Measurements from ENCODE around the gene SHROOM3.

Gene SHROOM3

DNA sequence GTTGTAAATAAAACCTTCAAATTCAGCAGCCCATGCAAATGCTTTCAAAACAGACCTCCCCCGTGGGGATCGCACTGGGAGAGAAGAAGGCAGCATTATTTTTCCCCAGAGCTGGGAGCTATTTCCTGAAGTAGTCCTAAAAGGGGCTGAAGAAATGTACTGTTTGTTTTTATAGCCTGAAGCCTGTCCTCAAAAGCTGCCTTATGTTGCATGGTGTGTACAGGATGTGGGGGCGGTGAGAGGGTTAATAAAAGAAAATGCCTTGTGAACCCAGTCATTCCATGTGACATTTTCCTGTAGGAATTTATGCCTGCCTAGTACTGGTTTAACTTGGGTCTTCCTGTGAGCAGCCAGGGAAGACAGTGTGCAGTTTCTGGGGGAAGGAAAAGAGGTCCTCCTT, 318.8 kb downstream of the SHROOM3 start:
- Mint-ChIP-seq H3K9me3 (peaks cover 8% of the 10 kb centered on the region), H3K27me3 (peaks cover 21% of the 10 kb centered on the region), H3K4me1 (peaks cover 2% of the 10 kb centered on the region), H3K27ac (no peak overlapping the region), H3K4me3 (no peak overlapping the region), H3K36me3 (no peaks in the 10 kb centered on the region)

DNA sequence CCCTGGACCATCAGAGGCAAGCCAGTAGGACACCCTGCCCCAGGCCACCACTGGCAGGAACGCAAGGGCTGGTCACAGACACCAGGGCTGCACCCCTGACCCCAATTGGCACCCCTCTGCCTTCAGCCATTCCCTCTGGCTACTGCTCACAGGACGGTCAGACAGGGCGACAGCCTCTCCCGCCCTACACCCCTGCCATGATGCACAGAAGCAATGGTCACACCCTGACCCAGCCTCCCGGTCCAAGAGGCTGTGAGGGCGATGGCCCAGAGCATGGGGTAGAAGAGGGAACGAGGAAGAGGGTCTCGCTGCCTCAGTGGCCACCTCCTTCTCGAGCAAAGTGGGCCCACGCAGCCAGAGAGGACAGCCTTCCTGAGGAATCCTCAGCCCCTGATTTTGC, 319.4 kb downstream of the SHROOM3 start:
- Mint-ChIP-seq H3K27ac (no peak overlapping the region), H3K36me3 (no peaks in the 10 kb centered on the region), H3K27me3 (peaks cover 17% of the 10 kb centered on the region), H3K4me1 (no peaks in the 10 kb centered on the region), H3K4me3 (no peak overlapping the region), H3K9me3 (peaks cover 8% of the 10 kb centered on the region)

GRCh38 chr4:76755756-76756155, 320.7 kb downstream of the SHROOM3 start:
- Mint-ChIP-seq H3K27ac (no peak overlapping the region), H3K27me3 (peaks cover 11% of the 10 kb centered on the region)

GRCh38 chr4:76756416-76756815, 321.4 kb downstream of the SHROOM3 start:
- peaks cover 10% of the 10 kb centered on the region for H3K27me3 Mint-ChIP-seq
- no peak overlapping the region for H3K27ac Mint-ChIP-seq
- no peak overlapping the region for H3K4me3 Mint-ChIP-seq
- no peaks in the 10 kb centered on the region for H3K4me1 Mint-ChIP-seq
- peaks cover 7% of the 10 kb centered on the region for H3K9me3 Mint-ChIP-seq
- H3K36me3 Mint-ChIP-seq, result no peaks in the 10 kb centered on the region

More at GRCh38 chr4:76755756-76756155, 320.7 kb downstream of the SHROOM3 start:
- H3K36me3 Mint-ChIP-seq, result no peaks in the 10 kb centered on the region
- H3K9me3 Mint-ChIP-seq, result peaks cover 8% of the 10 kb centered on the region
- H3K4me1 Mint-ChIP-seq, result no peaks in the 10 kb centered on the region
- no peak overlapping the region for H3K4me3 Mint-ChIP-seq

DNA sequence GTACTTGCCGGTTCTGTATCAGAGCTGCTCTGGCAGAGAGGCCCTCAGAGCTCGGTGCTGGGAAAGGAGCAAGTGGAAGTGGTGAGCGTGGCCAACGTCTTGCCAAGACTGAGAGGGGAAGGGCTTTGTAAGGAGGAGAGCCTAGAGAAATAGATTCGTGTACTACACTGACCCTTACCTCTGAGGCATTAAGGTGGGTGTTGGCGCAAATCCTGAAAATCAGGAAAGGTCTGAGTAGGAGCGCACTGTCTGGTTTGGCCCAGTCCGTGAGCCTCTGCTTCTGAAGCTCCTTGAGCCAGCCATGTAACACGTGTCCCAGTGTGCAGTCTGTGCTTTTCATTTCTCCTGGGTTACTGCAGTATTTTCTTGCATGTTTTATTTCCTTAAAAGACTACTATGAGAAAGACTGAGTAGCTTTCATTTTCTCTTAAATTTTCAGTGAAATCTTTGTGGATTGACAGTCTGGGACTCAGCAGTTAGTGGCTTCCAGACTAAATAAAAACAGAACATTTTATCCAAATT, 322.4 kb downstream of the SHROOM3 start:
- Mint-ChIP-seq H3K27me3 (peaks cover 3% of the 10 kb centered on the region), H3K4me1 (no peaks in the 10 kb centered on the region), H3K36me3 (no peaks in the 10 kb centered on the region), H3K4me3 (no peak overlapping the region), H3K9me3 (no peaks in the 10 kb centered on the region), H3K27ac (no peak overlapping the region)

DNA sequence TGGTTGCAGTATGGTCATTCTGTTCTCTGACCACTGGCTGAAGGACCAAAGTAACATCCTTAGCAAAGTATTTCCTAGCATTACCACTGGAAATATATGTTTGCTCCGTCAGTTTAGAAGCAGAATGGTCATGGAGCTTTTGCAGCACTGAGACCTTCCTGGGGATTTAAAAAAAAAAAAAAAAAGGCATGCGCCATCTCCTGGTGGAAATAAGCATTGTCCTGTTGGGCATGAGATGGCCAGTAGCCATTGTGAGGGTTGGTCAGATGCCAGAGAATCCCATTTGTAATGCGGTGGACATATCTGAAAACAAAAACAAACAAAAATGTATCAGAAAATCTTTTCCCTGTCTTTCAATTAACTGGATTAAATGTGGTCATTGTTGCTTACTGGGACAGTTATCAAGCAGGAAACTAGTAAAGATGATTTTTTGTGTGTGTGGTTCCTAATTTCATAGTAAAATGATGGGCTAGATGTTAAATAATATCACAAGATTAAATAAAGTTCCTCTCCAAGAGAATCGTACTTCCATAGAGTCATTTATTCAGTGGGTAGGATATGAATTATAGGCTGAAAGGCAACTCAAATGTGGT, 323.4 kb downstream of the SHROOM3 start:
- H3K4me1 Mint-ChIP-seq, result no peaks in the 10 kb centered on the region
- H3K36me3 Mint-ChIP-seq, result no peaks in the 10 kb centered on the region
- H3K9me3 Mint-ChIP-seq, result no peaks in the 10 kb centered on the region
- H3K27me3 Mint-ChIP-seq, result no peaks in the 10 kb centered on the region
- no peak overlapping the region for H3K4me3 Mint-ChIP-seq
- no peak overlapping the region for H3K27ac Mint-ChIP-seq

- Mint-ChIP-seq H3K36me3 (no peaks in the 10 kb centered on the region), H3K4me3 (no peak overlapping the region), H3K27me3 (no peaks in the 10 kb centered on the region)
These were observed 324.0 kb downstream of the SHROOM3 start for GRCh38 chr4:76758996-76759395.

DNA sequence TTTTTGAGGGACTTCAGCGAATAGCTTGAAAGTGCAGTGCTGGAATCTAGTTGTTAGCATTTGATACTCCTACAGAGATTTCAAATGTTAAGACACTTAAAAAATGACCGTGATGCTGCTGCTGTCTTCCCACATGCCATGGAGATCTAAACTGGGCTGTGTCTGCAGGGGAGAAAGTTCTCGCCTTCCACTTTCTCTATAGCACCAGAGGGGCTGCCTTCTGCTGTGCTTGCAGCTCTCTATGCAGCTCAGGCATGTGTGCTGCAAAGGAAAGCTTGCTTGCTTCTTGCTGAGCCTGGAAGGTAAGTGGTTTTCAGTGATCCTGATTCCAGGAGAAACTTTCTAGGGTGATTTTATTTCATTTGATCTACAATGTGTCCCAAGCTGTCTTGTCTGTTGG, 325.2 kb downstream of the SHROOM3 start:
- H3K27me3 Mint-ChIP-seq, result no peaks in the 10 kb centered on the region
- H3K27ac Mint-ChIP-seq, result no peak overlapping the region
- no peaks in the 10 kb centered on the region for H3K36me3 Mint-ChIP-seq
- H3K4me1 Mint-ChIP-seq, result no peaks in the 10 kb centered on the region
- no peak overlapping the region for H3K4me3 Mint-ChIP-seq
- no peaks in the 10 kb centered on the region for H3K9me3 Mint-ChIP-seq

More at GRCh38 chr4:76758996-76759395, 324.0 kb downstream of the SHROOM3 start:
- H3K27ac Mint-ChIP-seq, result no peak overlapping the region
- H3K4me1 Mint-ChIP-seq, result no peaks in the 10 kb centered on the region
- no peaks in the 10 kb centered on the region for H3K9me3 Mint-ChIP-seq

GRCh38 chr4:76762137-76763130, 327.4 kb downstream of the SHROOM3 start:
- no peaks in the 10 kb centered on the region for H3K27me3 Mint-ChIP-seq
- H3K4me1 Mint-ChIP-seq, result no peaks in the 10 kb centered on the region

GRCh38 chr4:76764251-76764650, 329.2 kb downstream of the SHROOM3 start:
- Mint-ChIP-seq H3K36me3 (no peaks in the 10 kb centered on the region), H3K4me1 (no peaks in the 10 kb centered on the region), H3K27me3 (no peaks in the 10 kb centered on the region), H3K9me3 (no peaks in the 10 kb centered on the region), H3K27ac (no peak overlapping the region), H3K4me3 (no peak overlapping the region)

More at GRCh38 chr4:76762137-76763130, 327.4 kb downstream of the SHROOM3 start:
- Mint-ChIP-seq H3K4me3 (no peak overlapping the region), H3K9me3 (no peaks in the 10 kb centered on the region), H3K36me3 (no peaks in the 10 kb centered on the region), H3K27ac (no peak overlapping the region)

DNA sequence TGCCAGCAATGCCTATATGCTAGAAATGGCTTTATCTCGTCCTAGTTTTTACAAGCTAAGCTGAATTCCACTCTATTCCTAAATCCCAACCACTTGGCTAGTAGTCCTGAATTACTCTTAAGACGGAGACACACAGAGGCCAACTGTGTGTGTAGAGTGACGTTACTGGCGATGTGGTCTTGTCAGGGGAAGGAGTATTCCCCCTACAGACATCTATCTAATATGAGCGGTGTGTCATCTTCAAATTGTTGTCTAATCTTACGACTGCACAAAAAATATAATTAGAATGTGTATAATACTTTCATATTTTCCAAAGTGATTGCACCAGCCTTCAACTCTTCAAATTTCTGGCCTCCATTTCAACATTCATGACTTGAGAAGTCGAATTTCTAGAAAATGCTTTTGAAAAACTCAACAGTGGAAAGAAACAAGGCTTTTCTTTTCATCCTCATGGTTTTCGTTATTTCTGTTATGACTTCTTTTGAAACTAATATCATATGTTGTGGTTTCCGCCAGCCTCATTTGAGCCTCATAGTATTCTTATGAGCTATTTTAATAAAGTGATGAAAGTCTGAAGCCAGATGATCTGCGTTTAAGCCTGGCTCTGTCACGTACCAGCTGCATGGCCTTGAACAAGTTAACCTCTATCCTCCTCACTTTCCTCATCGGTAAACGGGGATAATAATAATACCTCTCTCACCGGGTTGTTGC, 330.6 kb downstream of the SHROOM3 start:
- Mint-ChIP-seq H3K9me3 (no peaks in the 10 kb centered on the region), H3K36me3 (no peaks in the 10 kb centered on the region), H3K27me3 (no peaks in the 10 kb centered on the region), H3K4me3 (no peak overlapping the region), H3K4me1 (no peaks in the 10 kb centered on the region), H3K27ac (no peak overlapping the region)

GRCh38 chr4:76767983-76768382, 333.0 kb downstream of the SHROOM3 start:
- H3K27me3 Mint-ChIP-seq, result no peaks in the 10 kb centered on the region
- no peaks in the 10 kb centered on the region for H3K4me1 Mint-ChIP-seq
- no peak overlapping the region for H3K27ac Mint-ChIP-seq
- H3K4me3 Mint-ChIP-seq, result no peak overlapping the region
- no peaks in the 10 kb centered on the region for H3K9me3 Mint-ChIP-seq
- H3K36me3 Mint-ChIP-seq, result no peaks in the 10 kb centered on the region

DNA sequence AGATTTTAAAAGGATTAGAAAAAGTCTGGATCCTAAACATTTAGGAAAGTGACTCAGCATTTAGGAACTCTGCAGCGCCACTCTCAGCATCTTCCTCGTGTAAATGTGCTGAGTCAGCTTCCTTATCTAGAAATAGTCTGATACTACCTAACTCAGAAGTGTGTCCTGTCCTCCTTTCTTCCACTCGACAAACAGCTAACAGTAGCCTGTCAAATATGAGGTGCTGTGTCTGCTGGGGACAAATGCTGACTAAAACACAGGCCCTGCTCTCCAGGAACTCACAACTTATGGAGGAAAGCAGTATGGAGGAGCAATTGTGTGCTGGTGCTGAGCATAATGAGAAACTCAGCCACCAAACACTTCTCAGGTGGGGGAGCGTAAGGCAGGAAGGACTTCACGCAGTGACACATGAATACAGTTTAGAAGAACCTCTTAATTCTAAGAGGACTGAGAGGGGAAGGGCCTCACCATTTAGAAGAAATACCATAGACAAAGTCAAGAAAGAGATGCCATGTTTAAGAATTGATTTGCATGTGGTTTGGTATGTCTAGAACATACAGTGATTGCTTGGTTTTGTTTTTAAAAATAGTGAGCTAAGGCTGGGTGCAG, 337.6 kb downstream of the SHROOM3 start:
- Mint-ChIP-seq H3K27ac (no peak overlapping the region), H3K9me3 (no peaks in the 10 kb centered on the region), H3K27me3 (no peaks in the 10 kb centered on the region), H3K4me1 (no peaks in the 10 kb centered on the region), H3K36me3 (no peaks in the 10 kb centered on the region), H3K4me3 (no peak overlapping the region)

- no peaks in the 10 kb centered on the region for H3K27me3 Mint-ChIP-seq
- no peaks in the 10 kb centered on the region for H3K4me1 Mint-ChIP-seq
- H3K27ac Mint-ChIP-seq, result no peak overlapping the region
- H3K4me3 Mint-ChIP-seq, result no peak overlapping the region
- H3K36me3 Mint-ChIP-seq, result no peaks in the 10 kb centered on the region
- no peaks in the 10 kb centered on the region for H3K9me3 Mint-ChIP-seq
These were observed 338.7 kb downstream of the SHROOM3 start for GRCh38 chr4:76773766-76774165.

DNA sequence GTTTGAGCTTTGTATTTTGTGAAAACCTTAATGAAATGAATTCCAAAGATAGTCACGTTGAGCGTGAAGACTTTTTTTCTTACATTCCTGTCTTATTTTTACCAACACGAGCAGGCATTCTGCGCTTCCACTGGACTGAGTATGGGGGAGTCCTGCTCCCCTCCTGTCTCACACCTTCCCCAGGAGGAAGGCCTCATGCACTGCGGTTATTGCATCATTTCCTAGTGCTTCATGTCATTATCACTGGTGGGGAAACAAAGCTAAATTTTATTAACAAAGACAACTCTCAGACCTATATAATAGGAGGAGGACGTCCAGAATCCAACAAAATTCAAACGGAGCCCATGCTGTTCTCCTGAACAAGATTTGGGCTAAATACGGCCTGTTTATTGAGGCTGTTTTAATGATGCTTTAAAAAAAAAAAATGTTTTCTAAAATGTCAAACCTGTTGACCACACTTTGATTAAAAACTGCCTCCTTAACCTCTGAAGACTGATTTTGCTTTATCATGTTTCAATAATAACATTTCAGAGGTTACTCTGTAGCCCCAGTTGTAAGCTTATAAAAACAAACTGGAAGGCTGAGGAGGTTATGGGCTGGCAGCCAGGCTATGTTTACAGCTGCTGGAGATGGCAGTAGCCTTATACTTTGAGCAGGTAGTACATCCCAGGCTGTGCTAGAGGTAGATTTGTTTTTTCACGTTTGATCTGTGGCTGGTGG, 344.9 kb downstream of the SHROOM3 start:
- no peaks in the 10 kb centered on the region for H3K9me3 Mint-ChIP-seq
- no peaks in the 10 kb centered on the region for H3K4me1 Mint-ChIP-seq
- H3K27me3 Mint-ChIP-seq, result peaks cover 2% of the 10 kb centered on the region
- H3K36me3 Mint-ChIP-seq, result no peaks in the 10 kb centered on the region
- H3K4me3 Mint-ChIP-seq, result no peak overlapping the region
- H3K27ac Mint-ChIP-seq, result no peak overlapping the region
